Activated gamma-delta T cell (primary cell): ENCODE measurements around the gene ZDHHC8.
A peak's percentile ranks its signal among the peaks of the same experiment; 100 is the strongest.

Source experiments
- DNase-seq: peaks from one replicate; lab custom pipeline; 2025; lab: John Stamatoyannopoulos, UW

The ZDHHC8 gene

GRCh38 chr22:20130319-20130718 lies 1.3 kb upstream of the ZDHHC8 start:
- no peak for DNase-seq

GRCh38 chr22:20130731-20131596 lies 640 bp upstream of the ZDHHC8 start:
- DNase-seq: peak; percentile 64

GRCh38 chr22:20131859-20132685 lies 468 bp downstream of the ZDHHC8 start:
- peak; percentile 43 for DNase-seq

GRCh38 chr22:20132686-20133246 lies 1.2 kb downstream of the ZDHHC8 start:
- no peak for DNase-seq

- no peak for DNase-seq
Measured at GRCh38 chr22:20133930-20134549, 2.4 kb downstream of the ZDHHC8 start.

- DNase-seq: no peak
Measured at GRCh38 chr22:20135265-20135664, 3.7 kb downstream of the ZDHHC8 start.

GRCh38 chr22:20135806-20136602 lies 4.4 kb downstream of the ZDHHC8 start:
- no peak for DNase-seq

- DNase-seq: no peak
Measured at GRCh38 chr22:20136603-20136873, 4.9 kb downstream of the ZDHHC8 start.

- no peak for DNase-seq
Measured at GRCh38 chr22:20137113-20137512, 5.5 kb downstream of the ZDHHC8 start.

- DNase-seq: no peak
Measured at GRCh38 chr22:20137671-20138416, 6.2 kb downstream of the ZDHHC8 start.

GRCh38 chr22:20138417-20138738 lies 6.8 kb downstream of the ZDHHC8 start:
- no peak for DNase-seq

GRCh38 chr22:20138868-20139267 lies 7.3 kb downstream of the ZDHHC8 start:
- no peak for DNase-seq

GRCh38 chr22:20139391-20140106 lies 7.9 kb downstream of the ZDHHC8 start:
- no peak for DNase-seq

- no peak for DNase-seq
Measured at GRCh38 chr22:20140107-20140445, 8.5 kb downstream of the ZDHHC8 start.

- no peak for DNase-seq
Measured at GRCh38 chr22:20140521-20140964, 8.9 kb downstream of the ZDHHC8 start.

GRCh38 chr22:20141186-20142077 lies 9.8 kb downstream of the ZDHHC8 start:
- no peak for DNase-seq

- no peak for DNase-seq
Measured at GRCh38 chr22:20142711-20143621, 11.4 kb downstream of the ZDHHC8 start.
